NT2/D1 (cell line): ENCODE measurements around the gene EXD3.

Experiments used
- DNase-seq: peaks from one replicate; pipeline ENCODE4 v3.0.0-alpha.2; 2011; ENCODE audit warnings: low read depth, low spot score
- H3K27me3 ChIP-seq: 2 replicates; pipeline ENCODE4 v1.6.0; 2011; ENCODE audit warnings: mild to moderate bottlenecking; ENCODE audit not compliant: insufficient read length, insufficient read depth
- H3K36me3 ChIP-seq: 2 replicates; pipeline ENCODE4 v1.6.1; 2011; ENCODE audit warnings: mild to moderate bottlenecking, low read length, mixed read lengths; ENCODE audit not compliant: insufficient read depth, insufficient read length
- H3K4me1 ChIP-seq: 2 replicates; pipeline ENCODE4 v1.5.1; 2011; ENCODE audit not compliant: insufficient read depth, insufficient read length
- H3K4me3 ChIP-seq: 2 replicates; pipeline ENCODE4 v1.5.1; 2011; ENCODE audit warnings: low read depth; ENCODE audit not compliant: insufficient read length
- H3K9ac ChIP-seq: 2 replicates; pipeline ENCODE4 v1.6.0; 2011; ENCODE audit warnings: low read depth; ENCODE audit not compliant: insufficient read length
- H3K9me3 ChIP-seq: 2 replicates; pipeline ENCODE4 v1.5.1; 2011; ENCODE audit warnings: mild to moderate bottlenecking, low read length; ENCODE audit not compliant: insufficient read depth
- SUZ12 ChIP-seq: IDR thresholded peaks from 2 replicates; pipeline ENCODE4 v1.6.1; 2011; ENCODE audit not compliant: insufficient read length, insufficient read depth; ENCODE audit errors: extremely low read depth
- YY1 ChIP-seq: IDR thresholded peaks from 2 replicates; pipeline ENCODE4 v1.6.1; 2011; ENCODE audit not compliant: insufficient read length, insufficient read depth
- ZNF274 ChIP-seq: IDR thresholded peaks from 2 replicates; pipeline ENCODE4 v1.6.1; 2011; ENCODE audit warnings: mild to moderate bottlenecking, low read depth, low read length

The EXD3 gene

DNA sequence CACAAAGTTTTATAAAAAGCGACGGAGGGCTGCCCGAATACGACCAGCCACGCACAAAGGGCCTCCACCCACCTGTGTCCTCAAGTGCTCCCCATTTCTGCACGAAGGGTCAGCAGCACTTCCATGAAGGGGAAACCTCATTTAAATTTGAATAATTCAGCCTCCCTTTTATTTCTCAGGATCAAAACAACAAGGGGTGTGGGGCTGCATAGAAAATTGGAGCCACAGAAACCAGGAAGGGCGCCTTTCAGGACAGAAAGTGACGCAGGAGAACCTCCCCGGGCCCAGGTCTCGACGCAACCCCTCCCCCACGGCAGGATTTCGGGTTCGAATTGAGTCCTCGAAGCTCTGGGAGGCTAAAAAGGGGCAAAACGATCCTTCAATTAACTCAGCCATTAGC is 123.0 kb downstream of the EXD3 start:
- Histone ChIP-seq H3K4me3 (peak overlapping the region; percentile 98), H3K27me3 (peaks cover 30% of the 10 kb centered on the region), H3K4me1 (peaks cover 47% of the 10 kb centered on the region), H3K9ac (peak overlapping the region; percentile 99), H3K9me3 (no peaks in the 10 kb centered on the region), H3K36me3 (peaks cover 7% of the 10 kb centered on the region)
- DNase-seq: no peak
- TF ChIP-seq YY1: no peak
- no peak for TF ChIP-seq ZNF274
- TF ChIP-seq SUZ12: no peak

DNA sequence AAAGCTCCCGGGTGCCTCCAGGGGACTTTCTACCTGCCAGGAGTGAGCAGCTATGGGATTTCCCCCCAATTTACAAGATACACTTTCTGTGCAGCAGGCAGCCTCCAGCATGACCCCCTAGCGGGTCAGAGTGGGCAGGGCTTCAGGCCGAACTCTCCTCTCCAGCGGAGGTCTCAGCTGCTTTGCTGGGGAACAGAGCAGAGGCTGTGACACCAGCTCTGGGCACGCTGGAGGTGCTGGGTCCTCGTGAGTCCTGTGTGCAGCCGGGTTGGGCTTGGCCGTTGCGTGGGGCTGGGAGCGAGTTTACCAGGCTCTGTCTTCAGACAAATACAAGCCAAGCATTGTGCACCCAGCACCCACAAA is 123.8 kb downstream of the EXD3 start:
- peaks cover 42% of the 10 kb centered on the region for H3K4me1 ChIP-seq
- peaks cover 7% of the 10 kb centered on the region for H3K36me3 ChIP-seq
- DNase-seq: no peak
- H3K27me3 ChIP-seq: peaks cover 36% of the 10 kb centered on the region
- H3K9me3 ChIP-seq: peaks cover 2% of the 10 kb centered on the region; the same call in 1 of the 2 replicates
- TF ChIP-seq ZNF274 (no peak), SUZ12 (no peak), YY1 (no peak)
- H3K4me3 ChIP-seq: peak overlapping the region; percentile 0
- H3K9ac ChIP-seq: peak overlapping the region; percentile 65

DNA sequence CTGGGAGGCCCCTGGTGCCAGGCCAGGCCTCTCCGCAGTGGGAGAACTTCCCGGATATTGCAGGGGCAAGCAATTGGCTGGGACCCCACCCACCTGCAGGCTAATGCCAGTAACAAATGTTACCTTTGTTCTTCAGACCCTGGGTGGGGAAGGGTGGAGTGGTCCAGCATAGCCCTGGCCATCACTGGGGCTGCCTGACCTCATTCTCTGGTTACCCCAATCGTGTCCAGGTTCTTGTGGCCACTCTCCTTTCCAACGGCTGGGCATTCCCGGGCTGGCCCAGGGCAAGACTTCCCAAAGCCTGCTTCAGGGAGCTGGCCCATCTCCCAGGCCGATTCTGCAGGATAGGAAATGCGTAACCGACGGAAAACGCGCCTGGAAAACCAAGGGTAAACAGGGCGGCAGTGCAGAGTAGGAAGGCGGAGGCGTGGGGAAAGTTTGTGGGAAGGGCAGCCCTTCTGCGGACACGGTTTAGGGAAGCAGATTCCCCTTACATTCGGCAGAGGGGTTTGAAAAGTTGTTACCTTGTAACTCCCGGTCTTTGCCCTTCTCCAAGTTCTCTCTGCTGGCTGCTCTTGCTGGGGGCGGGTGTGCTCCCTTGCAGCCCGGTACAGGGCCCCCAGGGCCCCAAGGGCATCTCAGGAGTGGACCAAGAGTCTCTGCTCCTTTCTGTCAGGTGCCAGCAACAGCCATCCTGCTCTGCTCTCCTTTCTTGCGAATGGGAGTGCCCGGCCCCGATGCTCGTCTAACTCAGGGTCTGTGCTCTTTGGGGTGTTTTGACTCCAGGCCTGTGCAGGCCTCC is 124.4 kb downstream of the EXD3 start:
- TF ChIP-seq ZNF274: no peak
- no peak for TF ChIP-seq YY1
- TF ChIP-seq SUZ12: no peak
- peak overlapping the region; percentile 16 for H3K4me3 ChIP-seq
- H3K9ac ChIP-seq: peak overlapping the region; percentile 65
- peaks cover 7% of the 10 kb centered on the region for H3K36me3 ChIP-seq
- peaks cover 5% of the 10 kb centered on the region; the same call in 1 of the 2 replicates for H3K9me3 ChIP-seq
- peaks cover 31% of the 10 kb centered on the region for H3K27me3 ChIP-seq
- no peak for DNase-seq
- peaks cover 36% of the 10 kb centered on the region for H3K4me1 ChIP-seq

DNA sequence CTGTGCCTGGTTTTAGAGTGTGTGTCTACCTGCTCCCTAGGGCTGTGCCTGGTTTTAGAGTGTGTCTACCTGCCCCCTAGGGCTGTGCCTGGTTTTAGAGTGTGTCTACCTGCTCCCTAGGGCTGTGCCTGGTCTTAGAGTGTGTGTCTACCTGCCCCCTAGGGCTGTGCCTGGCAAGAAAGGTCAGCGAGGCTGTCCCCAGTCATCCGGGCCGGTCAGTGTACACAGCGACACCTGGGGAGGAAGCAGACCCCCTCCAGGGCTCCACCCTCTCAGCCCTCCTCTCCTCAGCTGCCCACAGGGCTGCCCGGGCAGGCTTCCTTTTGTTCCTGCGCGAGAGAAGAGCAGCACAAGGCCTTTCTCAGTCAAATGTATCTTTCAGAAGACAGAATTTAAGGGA is 125.0 kb downstream of the EXD3 start:
- no peak for TF ChIP-seq ZNF274
- TF ChIP-seq SUZ12: no peak
- no peak for TF ChIP-seq YY1
- peak overlapping the region; percentile 46 for H3K9ac ChIP-seq
- H3K36me3 ChIP-seq: peaks cover 7% of the 10 kb centered on the region
- H3K4me1 ChIP-seq: peaks cover 30% of the 10 kb centered on the region
- peaks cover 24% of the 10 kb centered on the region for H3K27me3 ChIP-seq
- H3K9me3 ChIP-seq: peaks cover 5% of the 10 kb centered on the region; the same call in 1 of the 2 replicates
- no peak for DNase-seq
- no peak overlapping the region for H3K4me3 ChIP-seq

DNA sequence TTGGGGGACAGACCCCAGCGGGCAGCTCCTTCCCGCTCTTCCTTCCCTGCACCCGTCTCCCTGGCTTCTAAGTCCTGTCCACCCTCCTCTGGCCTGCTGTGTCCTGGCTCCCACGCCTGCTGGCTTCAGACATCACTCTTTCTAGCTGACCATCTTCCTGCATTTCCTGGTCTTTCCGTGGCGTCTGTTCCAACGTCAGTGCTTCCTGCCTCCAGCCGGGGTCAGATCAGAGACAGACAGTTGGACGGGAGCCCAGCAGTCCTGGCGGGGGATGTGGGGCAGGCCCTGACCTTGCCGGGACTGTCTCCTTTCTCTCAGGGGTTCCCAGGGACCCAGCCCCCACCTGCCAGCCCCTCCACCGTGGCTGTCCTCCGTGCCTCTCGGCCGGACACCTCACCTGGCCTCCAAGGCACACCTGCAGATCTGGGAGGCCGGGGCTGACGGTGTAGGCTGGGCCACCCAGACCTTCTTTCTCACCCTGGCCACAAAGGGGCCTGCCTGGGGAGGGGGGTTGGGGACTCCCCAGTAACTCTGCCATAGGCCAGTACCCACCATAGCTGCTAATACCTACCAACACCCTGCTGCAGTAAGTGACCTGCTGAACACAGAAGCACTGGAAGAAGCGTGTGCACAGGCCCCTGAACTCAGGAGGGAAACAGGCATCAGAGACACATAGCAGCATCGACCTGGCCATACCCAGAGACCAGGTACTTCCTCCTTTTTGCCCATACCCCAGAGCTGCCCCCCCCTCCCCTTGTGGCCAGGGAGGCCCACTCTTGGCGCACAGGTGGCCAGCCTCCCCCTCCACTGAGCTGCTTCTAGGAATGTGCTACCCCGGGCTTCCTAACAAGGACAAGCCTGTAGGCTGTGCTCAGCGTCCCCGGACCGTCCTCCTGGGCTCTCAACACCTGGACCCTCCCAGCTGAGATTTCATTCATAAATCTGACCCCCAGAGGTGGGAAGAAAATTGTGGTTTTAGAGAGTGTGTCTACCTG is 126.0 kb downstream of the EXD3 start:
- Histone ChIP-seq H3K4me3 (peak overlapping the region; percentile 29), H3K9ac (peak overlapping the region; percentile 62), H3K4me1 (peaks cover 25% of the 10 kb centered on the region), H3K36me3 (peaks cover 7% of the 10 kb centered on the region), H3K9me3 (peaks cover 5% of the 10 kb centered on the region; the same call in 1 of the 2 replicates), H3K27me3 (peaks cover 18% of the 10 kb centered on the region)
- no peak for DNase-seq
- TF ChIP-seq SUZ12: no peak
- TF ChIP-seq ZNF274: no peak
- no peak for TF ChIP-seq YY1

DNA sequence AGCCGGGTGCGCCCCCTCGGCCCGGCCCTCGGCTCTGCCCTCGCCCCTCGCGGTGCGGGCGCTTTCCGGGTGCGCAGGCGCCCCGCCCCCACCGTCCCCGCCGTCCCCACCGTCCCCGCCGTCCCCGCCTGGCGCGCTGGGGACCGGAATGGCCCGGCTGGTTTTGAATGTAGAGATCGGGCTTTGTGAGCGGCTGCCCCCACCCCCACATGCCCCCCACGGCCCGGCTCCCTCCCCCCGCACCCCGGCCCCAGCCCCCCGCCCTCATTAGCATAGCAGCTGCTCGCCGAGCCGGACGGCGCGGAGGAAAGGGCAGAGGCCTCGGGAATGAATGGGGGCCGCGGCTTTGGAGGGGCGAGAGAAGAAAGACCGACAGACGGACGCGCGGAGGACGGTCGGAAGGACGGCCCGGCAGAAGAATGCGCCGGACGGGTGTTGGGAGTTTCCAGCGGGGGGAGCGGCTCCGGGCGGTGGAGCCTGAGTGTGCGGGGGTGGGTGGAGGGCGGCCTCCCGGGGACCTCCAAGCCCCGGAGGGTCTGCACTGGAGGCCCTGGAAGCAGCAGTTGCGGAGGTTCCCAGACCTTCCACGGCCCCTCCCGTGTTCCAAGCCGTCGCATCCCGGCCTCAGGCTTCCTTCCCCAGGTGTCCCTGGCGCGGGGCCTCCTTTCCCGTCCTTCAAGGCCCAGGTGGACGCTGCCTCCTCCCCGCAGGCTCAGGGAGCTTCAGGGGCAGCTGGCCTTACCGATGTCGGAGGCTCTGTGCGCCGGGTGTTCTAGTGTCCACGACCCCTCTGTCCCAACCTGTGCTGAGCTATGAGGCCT is 126.9 kb downstream of the EXD3 start:
- H3K9ac ChIP-seq: peak overlapping the region; percentile 66
- H3K27me3 ChIP-seq: peaks cover 18% of the 10 kb centered on the region
- no peak for DNase-seq
- H3K36me3 ChIP-seq: peaks cover 7% of the 10 kb centered on the region
- peaks cover 25% of the 10 kb centered on the region for H3K4me1 ChIP-seq
- TF ChIP-seq SUZ12: no peak
- no peak for TF ChIP-seq ZNF274
- TF ChIP-seq YY1: no peak
- peak overlapping the region; percentile 39 for H3K4me3 ChIP-seq
- peaks cover 5% of the 10 kb centered on the region; the same call in 1 of the 2 replicates for H3K9me3 ChIP-seq
